NK-92 (cell line): ENCODE measurements around the gene EFEMP1.

ENCODE experiments used
- DNase-seq: peaks from one replicate; lab custom pipeline; 2025; ENCODE audit not compliant: unreplicated experiment; lab: John Stamatoyannopoulos, UW

The EFEMP1 gene, protein sequence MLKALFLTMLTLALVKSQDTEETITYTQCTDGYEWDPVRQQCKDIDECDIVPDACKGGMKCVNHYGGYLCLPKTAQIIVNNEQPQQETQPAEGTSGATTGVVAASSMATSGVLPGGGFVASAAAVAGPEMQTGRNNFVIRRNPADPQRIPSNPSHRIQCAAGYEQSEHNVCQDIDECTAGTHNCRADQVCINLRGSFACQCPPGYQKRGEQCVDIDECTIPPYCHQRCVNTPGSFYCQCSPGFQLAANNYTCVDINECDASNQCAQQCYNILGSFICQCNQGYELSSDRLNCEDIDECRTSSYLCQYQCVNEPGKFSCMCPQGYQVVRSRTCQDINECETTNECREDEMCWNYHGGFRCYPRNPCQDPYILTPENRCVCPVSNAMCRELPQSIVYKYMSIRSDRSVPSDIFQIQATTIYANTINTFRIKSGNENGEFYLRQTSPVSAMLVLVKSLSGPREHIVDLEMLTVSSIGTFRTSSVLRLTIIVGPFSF

DNA sequence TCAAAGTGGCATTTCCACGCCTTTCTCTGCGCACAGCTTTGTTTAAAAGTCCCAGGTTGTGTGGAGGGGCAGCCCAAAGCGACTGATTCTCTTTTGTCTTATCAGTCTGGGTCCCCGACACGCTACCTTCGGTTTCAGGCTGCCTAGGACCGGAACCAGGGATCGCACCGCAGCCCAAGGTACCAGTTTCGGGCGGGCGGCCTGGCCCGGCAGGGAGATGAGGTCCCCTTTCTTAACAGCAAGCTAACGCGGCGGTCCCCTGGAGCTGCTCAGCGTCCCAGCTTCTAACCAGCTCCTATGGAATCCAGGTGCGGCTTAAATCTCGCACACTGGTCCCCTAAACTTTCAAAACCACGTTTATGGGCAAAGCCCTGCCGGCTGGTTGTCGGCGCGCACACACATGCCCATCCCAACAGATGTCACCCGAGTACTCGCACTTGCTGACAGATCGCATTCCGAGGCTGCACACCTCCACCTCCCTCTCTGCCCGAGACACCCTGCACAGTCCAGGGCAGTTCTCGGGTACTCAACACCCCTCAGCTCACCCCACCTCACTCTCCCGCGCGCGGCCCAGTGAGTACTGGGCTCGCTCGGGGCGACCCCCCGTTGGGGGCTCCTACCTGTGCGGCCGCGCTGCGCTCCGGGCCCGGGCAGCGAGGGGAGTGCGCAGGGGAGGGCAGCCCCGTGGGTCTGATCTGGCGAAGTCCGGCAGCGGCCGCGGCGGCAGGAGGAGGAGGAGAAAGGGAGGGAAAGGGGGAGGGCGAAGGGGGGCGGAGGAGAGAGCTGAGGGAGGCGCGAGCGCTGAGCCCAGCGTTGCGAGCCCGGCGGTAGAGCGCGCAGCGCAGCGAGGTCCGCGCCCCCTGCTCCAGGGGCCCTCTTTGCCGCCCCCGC is at the start of gene EFEMP1:
Gene EFEMP1, minus strand, starts transcription at position 692 of the 891 bp plus-strand sequence. CDS start 1,342 bp downstream, outside the sequence.
- no peak for DNase-seq

DNA sequence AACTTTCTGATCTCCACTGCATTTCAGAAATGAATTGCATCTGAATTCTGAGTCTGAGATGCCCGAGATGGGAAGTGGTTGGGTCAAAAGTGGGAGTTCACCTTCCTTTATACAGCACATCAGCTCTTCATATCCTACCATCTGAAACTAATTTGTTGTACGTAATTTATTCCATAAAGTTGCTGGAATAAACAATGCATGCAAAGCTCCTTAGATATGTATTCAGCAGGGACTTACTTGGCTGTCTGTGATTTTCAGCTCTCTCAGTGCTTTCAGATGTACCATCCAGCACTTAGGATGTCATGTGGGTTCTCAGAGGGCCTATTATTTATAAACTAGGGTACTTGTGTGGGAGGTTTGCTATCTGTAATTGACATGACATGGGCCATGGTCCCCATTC is 46.9 kb upstream of the EFEMP1 start:
- no peak for DNase-seq

- DNase-seq: no peak
Measured at GRCh38 chr2:55968941-55969340, 45.4 kb upstream of the EFEMP1 start.

DNA sequence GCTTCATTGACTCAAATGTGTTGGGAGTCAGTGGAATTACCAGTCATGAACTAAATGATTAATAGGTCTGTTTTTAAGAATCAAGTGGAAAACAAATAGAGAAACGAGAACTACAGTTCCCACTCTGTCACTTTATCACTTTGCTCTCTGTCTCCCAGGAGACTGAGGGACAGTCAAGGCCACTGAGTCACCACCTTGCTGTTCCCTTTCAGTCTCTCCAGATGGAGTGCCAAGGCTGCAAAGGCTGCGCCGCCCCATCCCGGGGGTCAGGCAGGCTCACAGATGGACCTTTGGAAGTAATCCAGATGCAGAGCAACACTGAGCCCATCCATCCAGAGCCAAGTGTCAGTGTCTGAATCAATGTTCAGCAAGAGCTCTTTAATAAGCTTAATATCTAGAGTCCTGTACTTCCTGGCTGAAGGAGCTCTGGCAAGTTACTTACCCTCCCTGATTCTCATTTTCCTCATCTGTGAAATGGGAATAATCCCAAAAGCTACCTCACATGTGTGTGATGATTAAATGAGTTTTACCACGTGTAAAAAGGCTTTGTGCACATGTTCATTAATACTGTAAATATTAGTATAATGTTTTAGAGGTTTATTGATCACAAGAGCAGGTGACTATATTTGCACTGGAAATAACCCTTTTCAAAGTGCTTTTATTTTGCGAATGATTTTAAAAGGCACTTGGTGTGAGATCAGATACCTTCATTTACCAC is 43.0 kb upstream of the EFEMP1 start:
- no peak for DNase-seq

DNA sequence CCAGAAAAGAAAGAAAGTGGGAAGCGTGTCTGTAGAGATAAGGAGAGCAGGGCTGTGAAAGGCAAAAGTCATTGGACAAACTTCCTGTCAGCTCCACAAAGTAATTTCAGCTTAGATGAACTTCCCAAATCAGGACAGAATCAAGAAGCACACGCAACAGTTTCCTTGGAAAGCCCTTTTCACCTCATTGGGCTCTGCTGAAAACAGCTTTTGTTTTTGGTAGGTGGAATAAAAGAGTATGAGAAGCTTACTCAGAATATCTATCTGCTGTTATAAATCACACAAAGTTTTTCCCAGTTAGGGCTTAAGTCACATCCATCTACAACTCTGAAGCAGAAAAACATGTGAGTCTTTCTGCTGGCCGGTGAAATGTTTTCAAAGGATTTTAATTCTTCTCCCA is 42.4 kb upstream of the EFEMP1 start:
- DNase-seq: no peak

GRCh38 chr2:55965276-55965675 is 41.7 kb upstream of the EFEMP1 start:
- DNase-seq: no peak

GRCh38 chr2:55962915-55963314 is 39.3 kb upstream of the EFEMP1 start:
- no peak for DNase-seq

DNA sequence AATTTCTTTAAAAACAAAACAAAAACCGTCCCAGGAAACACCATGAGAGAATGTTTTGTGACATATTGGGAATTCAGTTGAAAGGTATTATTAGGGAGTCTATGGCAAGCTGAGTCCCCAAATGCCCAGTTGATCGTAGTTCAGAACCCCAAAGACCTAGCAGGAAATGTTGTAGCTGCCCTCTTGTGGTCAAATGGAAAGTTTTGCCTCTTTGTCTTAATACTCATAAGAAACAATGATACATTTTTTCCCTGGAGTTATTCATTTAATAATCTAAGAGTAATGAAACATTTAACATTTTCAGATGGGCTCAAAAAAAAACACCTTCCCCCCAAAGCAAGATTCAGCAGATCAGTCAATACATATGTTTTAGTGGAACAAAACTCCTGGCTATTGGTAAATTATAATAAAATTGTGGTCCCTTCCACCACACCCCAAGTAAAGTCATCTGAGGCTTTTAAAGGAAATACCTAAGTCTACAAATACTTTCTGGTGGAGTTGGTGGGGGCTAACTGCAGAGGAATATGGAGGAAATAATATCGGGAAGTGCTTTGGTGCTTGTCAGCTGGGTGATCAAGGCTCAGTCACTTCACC is 37.8 kb upstream of the EFEMP1 start:
- no peak for DNase-seq

GRCh38 chr2:55958756-55959155 is 35.2 kb upstream of the EFEMP1 start:
- no peak for DNase-seq

GRCh38 chr2:55957142-55957541 is 33.6 kb upstream of the EFEMP1 start:
- DNase-seq: no peak

GRCh38 chr2:55954306-55955035 is 30.9 kb upstream of the EFEMP1 start:
- DNase-seq: no peak

DNA sequence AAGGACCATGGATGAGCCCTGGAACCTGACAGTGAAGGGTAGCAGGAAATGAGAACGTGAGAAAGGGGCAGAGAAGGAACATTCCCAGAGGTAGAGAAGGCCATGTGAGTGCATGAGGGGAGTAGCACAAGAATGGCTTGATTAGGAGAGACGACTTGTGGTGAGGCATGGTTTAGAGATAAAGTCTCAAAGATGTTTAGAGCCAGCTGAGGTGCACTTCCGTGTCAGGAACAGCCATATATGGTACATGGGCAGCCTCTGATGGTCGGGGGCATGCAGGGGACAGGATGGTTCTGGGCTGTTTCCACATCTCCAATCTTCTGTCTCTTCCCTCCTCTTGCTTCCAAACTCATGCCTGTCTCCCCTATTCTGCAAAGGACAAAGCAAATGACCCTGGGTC is 28.8 kb upstream of the EFEMP1 start:
- DNase-seq: no peak

- no peak for DNase-seq
Measured at GRCh38 chr2:55951533-55951932, 28.0 kb upstream of the EFEMP1 start.

- DNase-seq: no peak
Measured at GRCh38 chr2:55949613-55950012, 26.0 kb upstream of the EFEMP1 start.

DNA sequence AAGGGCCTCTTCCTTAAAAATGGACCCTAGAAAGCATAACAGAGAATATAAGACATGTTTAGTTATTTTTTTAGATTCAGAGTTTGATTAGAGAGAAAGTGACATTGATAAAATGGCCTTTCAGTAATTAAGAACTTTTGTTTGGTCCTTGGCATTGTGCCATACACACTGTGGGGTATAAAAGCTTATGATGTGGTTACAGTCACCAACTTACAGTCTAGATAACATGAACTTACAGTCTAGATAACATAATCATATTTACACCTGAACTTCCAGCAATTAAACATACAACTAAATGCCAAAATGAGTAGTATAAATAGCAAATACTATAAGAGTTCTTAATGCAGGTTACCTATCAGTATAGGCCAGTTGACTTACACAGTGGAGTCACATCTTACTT is 25.6 kb upstream of the EFEMP1 start:
- no peak for DNase-seq

DNA sequence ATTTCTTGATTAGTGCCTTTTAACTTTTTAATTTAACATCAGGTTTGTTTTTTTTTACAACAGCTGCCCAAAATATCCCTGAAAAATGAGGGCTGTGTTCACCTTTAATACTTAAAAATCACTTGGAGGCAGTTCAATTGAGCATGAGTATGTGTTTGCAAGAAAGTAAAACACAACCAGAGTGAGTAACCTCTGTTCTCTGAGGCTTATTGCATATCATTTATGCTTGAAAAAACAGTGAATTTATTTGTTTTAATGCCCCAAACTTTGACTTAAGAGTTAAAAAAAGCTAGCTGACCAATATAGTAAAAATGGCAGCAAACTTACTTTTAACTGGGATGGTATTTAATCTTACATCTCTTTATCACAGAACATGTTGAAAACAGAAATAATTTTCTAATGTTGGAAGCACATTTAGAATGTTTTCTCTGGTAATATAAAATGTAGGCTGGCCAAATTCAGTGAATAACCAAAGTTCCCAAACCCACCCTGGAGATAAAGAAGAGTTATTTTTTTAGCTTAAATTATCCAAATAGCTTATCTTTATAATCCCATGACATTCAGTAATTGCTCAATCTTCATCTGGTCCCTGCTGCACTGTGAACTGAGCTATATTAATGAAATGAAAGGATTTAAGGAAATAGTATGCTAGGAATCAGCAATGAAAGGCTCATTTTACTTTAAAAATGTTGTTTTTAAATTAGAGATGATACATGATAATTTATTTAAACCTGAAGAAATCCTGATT is 24.8 kb upstream of the EFEMP1 start:
- DNase-seq: no peak

DNA sequence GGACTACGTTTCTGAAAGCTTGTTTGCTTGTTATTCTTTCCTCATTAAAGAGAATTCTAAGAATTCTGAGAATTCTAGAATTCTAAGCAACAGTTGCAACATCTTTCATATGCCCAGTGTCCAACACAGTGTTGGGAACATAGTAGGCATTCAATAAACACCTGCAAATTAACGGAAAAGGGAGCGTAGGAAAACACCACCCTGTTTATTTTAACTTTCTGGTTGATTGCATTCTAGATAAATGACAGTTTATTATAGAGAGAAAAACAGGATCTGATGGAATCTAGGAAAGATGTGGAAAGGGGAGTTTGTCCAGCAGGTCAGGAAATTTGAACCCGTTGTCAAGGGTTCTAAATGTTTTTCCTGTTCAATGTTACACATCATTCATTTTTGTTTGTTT is 24.2 kb upstream of the EFEMP1 start:
- no peak for DNase-seq

DNA sequence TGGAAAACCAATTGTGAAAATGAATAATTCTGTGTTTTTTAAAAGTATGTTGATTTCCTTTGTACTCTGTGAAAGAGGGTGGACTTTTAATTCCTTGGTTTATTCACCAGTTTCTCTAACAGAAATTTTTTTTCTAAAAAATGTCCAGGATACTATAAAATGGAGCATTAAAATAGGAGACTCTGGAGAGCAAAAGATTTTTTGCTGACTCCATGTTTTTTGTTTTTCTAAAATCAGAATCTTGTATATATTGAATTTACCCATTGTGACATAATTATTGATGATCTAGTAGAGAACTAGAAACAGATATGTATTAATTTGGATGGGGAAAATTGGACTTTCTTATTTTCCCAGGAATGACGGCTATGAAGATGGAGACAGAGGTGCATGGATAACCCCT is 23.2 kb upstream of the EFEMP1 start:
- no peak for DNase-seq

DNA sequence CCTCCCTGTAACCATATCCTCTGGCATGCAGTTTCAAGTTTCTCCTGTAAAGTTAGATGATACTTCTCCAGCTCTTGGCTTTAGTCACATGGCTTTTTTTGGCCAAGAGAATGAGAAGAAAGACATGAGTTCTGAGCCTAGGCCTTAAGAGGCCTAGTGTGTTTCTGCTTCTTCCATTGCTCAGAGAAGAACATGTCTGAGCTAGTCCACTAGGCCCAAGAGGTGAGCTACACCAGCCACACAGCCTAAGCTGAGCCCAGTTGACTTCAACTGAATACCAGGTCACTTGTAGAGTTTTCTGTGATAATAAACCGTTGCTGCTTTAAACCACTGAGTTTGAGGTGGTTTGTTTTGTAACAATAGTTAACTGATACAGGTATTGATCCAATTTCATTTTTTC is 19.9 kb upstream of the EFEMP1 start:
- no peak for DNase-seq

- DNase-seq: no peak
Measured at GRCh38 chr2:55936351-55936750, 12.8 kb upstream of the EFEMP1 start.
